Activated CD8-positive, alpha-beta memory T cell treated with anti-CD3 and anti-CD28 coated beads for 48 hours (primary cell): Measurements from ENCODE around the gene MEMO1.

ENCODE experiments used
- DNase-seq, 3 experiments: peaks; one replicate each; pipeline ENCODE4 v3.0.0-alpha.2; 2020; ENCODE audit warnings: low read depth in 2 of 3, low spot score in 2 of 3

MEMO1 gene

DNA sequence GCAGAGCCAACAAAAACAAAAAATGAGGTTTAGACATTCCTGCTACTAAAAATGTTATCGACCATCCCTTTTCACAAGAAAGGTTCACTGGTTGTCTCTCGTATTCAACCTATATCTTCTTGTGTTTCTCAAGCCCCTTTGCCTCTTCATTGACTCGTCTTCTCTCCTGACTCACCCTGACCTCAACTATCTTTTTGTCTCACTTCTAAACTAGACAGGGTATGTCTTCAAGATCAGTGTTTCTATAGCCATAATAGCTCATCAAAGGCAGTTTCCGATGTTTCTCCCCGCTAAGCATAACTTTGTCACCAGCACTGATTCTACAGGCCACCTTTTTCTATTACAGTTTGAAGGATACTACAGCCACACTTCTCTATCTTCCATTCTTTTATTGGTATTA, 178.4 kb downstream of the MEMO1 start:
- no peak for DNase-seq

- DNase-seq, result no peak
These were observed 179.2 kb downstream of the MEMO1 start for GRCh38 chr2:31831585-31831984.

DNA sequence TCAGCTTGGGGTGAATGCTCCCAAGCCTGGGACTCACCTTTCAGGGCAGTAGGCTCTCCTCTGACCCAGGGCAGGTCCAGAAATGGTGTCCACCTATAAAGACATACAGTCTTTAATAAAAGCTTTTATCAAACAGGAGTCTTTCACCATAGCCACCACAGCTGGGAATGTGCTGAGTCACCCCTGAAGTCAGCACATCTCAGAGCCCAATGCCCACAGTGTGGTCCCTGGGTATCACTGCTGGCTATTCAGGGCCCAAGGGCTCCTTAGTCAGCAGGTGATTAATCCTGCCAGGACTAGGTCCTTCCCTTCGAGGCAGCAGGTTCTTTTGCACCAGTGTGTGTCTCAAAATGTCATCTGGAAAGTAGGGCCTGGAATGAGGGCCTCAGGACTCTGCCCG, 181.9 kb downstream of the MEMO1 start:
- DNase-seq, result no peak

DNA sequence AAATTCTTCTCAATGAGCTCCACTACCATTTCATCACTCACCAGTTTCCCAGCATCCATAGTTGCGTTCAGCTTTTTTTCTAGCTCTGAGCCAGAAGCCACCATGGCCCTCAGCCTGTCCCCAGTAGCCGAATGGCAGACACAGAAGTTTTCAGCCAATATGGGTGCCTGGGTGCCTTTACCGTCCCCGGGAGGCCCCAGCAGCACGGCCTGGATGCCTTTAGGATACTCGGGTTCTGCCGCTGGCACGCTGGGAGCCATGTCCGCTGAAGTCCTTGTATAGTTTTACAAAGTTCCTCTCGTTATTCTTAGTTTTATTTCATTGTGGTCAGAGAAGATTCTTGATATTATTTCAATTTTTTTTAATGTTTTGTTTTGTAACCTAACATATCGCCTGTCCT, 187.2 kb downstream of the MEMO1 start:
- DNase-seq, result no peak

- DNase-seq, result no peak
These were observed 188.2 kb downstream of the MEMO1 start for GRCh38 chr2:31822587-31822986.
